Ascending aorta (tissue), 2 donors: Measurements from ENCODE around the gene GSTT2. TPM values are rescaled to one million over a fixed set of nuclear protein-coding genes. Genes with fewer than 3 reads are reported as not detected.
A peak's percentile ranks its signal among the peaks of the same experiment; 100 is the strongest.

Experiments
- DNase-seq, 2 donors: peaks; one replicate each; pipeline ENCODE4 v3.0.0-alpha.2; 2019; ENCODE audit warnings: low spot score in 2 of 2
- H3K27ac ChIP-seq, 2 donors: fragments of 200-600 bp; sonication (generic); one replicate each; pipeline ENCODE4 v1.5.1; 2016 to 2017; ENCODE audit warnings: mild to moderate bottlenecking in 1 of 2
- H3K27me3 ChIP-seq: fragments of 200-600 bp; sonication (generic); one replicate; pipeline ENCODE4 v1.5.1; 2017
- H3K36me3 ChIP-seq, 2 donors: fragments of 200-600 bp; sonication (generic); one replicate each; pipeline ENCODE4 v1.5.1; 2016
- H3K4me1 ChIP-seq, 2 donors: fragments of 200-600 bp; sonication (generic); one replicate each; pipeline ENCODE4 v1.5.1; 2016 to 2017; ENCODE audit warnings: mild to moderate bottlenecking in 1 of 2
- H3K4me3 ChIP-seq, 2 donors: fragments of 200-600 bp; sonication (generic); one replicate each; pipeline ENCODE4 v1.5.1; 2016 to 2017; ENCODE audit warnings: mild to moderate bottlenecking in 1 of 2
- H3K9me3 ChIP-seq, 2 donors: fragments of 200-600 bp; sonication (generic); one replicate each; pipeline ENCODE4 v1.5.1; 2016
- CTCF ChIP-seq, 3 experiments: fragments of 200-600 bp in 2 of 3; fragments of 450-650 bp in 1 of 3; sonication (generic) in 2 of 3; IDR thresholded peaks; one replicate each; pipeline ENCODE4 v1.5.1; 2016 to 2019; ENCODE audit warnings: antibody characterized with exemption in 3 of 3, mild to moderate bottlenecking in 1 of 3, moderate library complexity in 1 of 3
- intact Hi-C: fragments of 100-400 bp; cut with DNase I; formaldehyde crosslinking; loops from one replicate; pipeline ENCODE4 v1.15.1; 2023
- total RNA-seq: library from RNA; depleted of rRNA; stranded (reverse); fragments of >200 nt; gene quantifications from one replicate; pipeline ENCODE4 v1.1.0, GENCODE V29; 2016

The GSTT2 gene
- total RNA-seq, 1 donor from 2014 or later = not detected

- Histone ChIP-seq H3K9me3 (no peaks in the 10 kb centered on the region), H3K36me3 (no peaks in the 10 kb centered on the region), H3K4me3 (no peak overlapping the region), H3K27me3 (no peaks in the 10 kb centered on the region), H3K27ac (no peak overlapping the region), H3K4me1 (peaks cover 4 to 10% of the 10 kb centered on the region in 2 donors)
- TF ChIP-seq CTCF (IDR thresholded peaks at IDR 0.05) = no peak
- DNase-seq = no peak
- intact Hi-C loops = no loop called here
Observed at GRCh38 chr22:24008381-24009226, 28.7 kb downstream of the GSTT2 start.

DNA sequence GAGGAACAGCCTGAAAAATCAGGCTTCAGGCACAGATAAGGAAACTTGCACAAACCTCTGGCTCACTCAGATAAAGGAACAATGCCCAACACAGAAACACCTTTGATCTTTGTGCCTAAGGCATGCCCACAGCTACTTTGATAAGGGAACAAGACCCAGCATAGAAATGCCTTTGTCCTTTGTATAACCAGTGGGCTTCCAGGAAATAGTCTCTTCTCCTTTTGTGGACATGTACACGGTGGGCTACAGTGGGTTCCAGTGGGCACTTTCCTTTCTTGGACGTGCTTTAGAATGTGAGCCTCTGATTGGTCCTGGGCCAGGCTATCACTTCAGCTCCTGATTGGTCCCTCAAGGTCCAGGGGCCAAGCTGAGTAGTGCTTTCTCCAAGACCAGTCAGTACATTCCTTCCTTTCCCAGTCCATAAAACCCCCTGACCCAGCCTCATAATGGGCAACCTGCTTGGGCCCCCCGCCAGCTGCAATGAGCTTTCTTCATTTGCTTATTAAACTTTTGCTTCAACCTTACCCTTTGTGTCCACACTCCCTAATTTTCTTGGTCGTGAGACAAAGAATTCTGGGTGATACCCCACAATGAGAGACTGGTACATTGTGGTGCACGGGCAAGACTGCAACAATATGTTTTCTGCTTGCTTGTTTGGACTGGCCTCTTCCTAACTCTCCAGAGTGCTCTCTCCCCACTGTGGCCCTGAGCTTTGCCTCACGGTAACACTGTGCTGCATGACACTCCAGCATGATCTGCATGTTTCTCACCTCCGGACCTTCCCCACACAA lies 29.5 kb downstream of the GSTT2 start:
- no peaks in the 10 kb centered on the region for H3K36me3 ChIP-seq
- no peak overlapping the region for H3K27ac ChIP-seq
- H3K4me3 ChIP-seq = no peak overlapping the region
- no peaks in the 10 kb centered on the region for H3K9me3 ChIP-seq
- no peak for DNase-seq
- H3K27me3 ChIP-seq = no peaks in the 10 kb centered on the region
- no peak for TF ChIP-seq CTCF (IDR thresholded peaks at IDR 0.05)
- peaks cover 4 to 10% of the 10 kb centered on the region in 2 donors for H3K4me1 ChIP-seq
- intact Hi-C loops = loop anchor here (10.0 kb wide), 1 partner anchor 165 kb away; no protein-coding TSS in a partner anchor

- no peaks in the 10 kb centered on the region for H3K36me3 ChIP-seq
- DNase-seq = no peak
- H3K27ac ChIP-seq = no peak overlapping the region
- intact Hi-C loops = loop anchor here (10.0 kb wide), 1 partner anchor 165 kb away; no protein-coding TSS in a partner anchor
- H3K4me3 ChIP-seq = no peak overlapping the region
- no peaks in the 10 kb centered on the region for H3K9me3 ChIP-seq
- no peak for TF ChIP-seq CTCF (IDR thresholded peaks at IDR 0.05)
- no peaks in the 10 kb centered on the region for H3K27me3 ChIP-seq
- peaks cover 4 to 10% of the 10 kb centered on the region in 2 donors for H3K4me1 ChIP-seq
Observed at GRCh38 chr22:24010018-24010391, 30.1 kb downstream of the GSTT2 start.

DNA sequence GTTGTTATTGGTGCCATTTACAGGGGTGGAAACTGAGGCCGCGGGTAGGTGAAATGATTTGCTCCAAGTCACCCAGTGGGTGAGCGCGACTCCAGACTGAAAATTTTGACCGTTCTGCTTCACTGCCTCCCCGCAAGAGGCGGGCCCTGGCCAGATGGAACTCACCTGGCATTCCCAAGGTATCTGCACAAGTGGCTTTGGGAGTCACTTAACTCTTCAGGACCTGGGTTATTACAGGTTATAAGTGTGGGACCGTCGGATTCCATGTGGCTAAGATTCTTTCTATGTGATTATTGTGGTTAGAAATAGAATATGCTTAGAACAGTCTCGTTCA lies 31.8 kb downstream of the GSTT2 start:
- H3K27me3 ChIP-seq = no peaks in the 10 kb centered on the region
- no peak for DNase-seq
- peaks cover 4 to 5% of the 10 kb centered on the region in 2 donors for H3K4me1 ChIP-seq
- no peaks in the 10 kb centered on the region for H3K36me3 ChIP-seq
- no peaks in the 10 kb centered on the region for H3K9me3 ChIP-seq
- H3K4me3 ChIP-seq = peak overlapping the region; percentile 89 to 97
- intact Hi-C loops = loop anchor here (10.0 kb wide), 1 partner anchor 163 kb away; no protein-coding TSS in a partner anchor
- no peak for TF ChIP-seq CTCF (IDR thresholded peaks at IDR 0.05)
- peak overlapping the region; percentile 62 to 69 for H3K27ac ChIP-seq

DNA sequence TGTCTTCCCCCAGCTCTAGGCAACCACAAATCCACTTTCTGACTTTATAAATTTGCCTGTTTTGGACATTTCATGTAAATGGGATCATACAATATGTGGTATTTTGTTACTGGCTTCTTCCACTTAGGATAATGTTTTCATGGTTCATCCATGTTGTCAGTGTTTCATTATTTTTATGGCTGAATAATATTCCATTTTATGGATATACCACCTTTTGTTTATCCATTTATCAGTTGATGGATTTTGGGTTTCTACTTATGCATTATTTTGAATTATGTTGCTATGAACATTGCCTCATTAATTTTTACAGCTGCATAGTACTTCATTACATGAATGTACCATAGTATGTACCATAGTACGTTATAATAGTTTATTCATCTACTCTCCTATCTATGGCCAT lies 36.2 kb downstream of the GSTT2 start:
- no peak for DNase-seq
- no peaks in the 10 kb centered on the region for H3K9me3 ChIP-seq
- intact Hi-C loops = loop anchor here (10.0 kb wide), 1 partner anchor 159 kb away; no protein-coding TSS in a partner anchor
- no peak overlapping the region for H3K27ac ChIP-seq
- no peaks in the 10 kb centered on the region for H3K36me3 ChIP-seq
- H3K4me3 ChIP-seq = no peak overlapping the region
- H3K27me3 ChIP-seq = no peaks in the 10 kb centered on the region
- no peak for TF ChIP-seq CTCF (IDR thresholded peaks at IDR 0.05)
- peaks cover 2 to 4% of the 10 kb centered on the region in 2 donors for H3K4me1 ChIP-seq
